Measurements from ENCODE around the gene FLYWCH1.
A peak's percentile ranks its signal among the peaks of the same experiment; 100 is the strongest.

The FLYWCH1 gene, protein sequence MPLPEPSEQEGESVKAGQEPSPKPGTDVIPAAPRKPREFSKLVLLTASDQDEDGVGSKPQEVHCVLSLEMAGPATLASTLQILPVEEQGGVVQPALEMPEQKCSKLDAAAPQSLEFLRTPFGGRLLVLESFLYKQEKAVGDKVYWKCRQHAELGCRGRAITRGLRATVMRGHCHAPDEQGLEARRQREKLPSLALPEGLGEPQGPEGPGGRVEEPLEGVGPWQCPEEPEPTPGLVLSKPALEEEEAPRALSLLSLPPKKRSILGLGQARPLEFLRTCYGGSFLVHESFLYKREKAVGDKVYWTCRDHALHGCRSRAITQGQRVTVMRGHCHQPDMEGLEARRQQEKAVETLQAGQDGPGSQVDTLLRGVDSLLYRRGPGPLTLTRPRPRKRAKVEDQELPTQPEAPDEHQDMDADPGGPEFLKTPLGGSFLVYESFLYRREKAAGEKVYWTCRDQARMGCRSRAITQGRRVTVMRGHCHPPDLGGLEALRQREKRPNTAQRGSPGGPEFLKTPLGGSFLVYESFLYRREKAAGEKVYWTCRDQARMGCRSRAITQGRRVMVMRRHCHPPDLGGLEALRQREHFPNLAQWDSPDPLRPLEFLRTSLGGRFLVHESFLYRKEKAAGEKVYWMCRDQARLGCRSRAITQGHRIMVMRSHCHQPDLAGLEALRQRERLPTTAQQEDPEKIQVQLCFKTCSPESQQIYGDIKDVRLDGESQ

DNA sequence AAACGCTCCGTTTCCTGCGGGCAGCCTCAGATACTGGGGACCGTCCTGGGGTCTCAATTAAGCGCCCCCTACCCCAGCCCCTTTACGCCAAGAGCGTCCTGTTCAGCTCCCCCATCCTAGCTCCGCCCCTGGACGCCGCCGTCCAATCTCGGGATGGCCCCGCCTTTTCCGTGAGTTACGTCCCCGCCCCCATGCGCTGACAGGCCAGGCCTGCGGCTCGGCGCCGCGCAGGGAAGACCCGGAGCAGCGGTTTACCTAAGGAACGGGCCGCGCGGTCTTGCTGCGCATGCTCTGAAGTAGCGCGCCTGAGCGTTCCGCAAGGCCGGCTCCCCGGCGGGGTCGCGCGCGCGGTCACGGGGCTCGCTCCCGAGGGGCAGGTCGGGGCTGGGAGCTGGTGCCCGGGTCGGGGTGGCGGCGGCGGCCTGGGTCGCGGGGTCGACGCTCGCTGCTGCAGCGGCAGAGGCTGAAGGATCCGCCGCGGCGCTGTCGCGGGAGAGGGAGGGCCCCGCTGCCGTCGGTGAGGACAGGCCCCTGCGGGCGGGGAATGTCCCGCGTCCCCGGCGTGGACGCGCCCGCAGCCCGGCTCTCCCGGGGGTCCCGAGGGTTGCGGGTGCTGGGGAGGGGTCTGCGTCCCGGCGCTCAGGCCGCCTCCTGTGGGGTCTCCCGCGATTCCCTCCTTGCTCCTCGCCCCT is at the start of gene FLYWCH1:
TSS of gene FLYWCH1 (plus strand) at position 294 of the 692 bp plus-strand sequence. CDS start 17,755 bp downstream, outside the sequence.
- DNase-seq = peak; percentile 96

DNA sequence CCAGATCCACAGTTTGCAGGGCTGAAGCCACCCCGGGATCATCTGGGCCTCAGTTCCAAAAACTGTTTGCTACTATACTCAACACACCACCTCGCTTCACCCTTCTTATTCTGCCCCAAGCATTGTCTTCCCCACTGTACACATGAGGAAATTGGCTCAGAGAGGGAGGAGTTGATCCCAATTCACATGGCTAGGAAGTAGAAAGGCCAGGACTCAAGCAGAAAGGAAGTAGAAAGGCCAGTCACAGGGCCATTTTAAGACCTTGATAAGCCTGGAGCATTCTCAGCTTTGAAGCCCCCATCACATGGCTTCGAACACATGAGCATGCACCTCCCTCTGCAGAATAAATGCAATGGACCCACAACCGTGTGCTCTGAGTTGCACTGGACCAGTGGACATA is 46.1 kb upstream of the FLYWCH1 start:
- DNase-seq = no peak

DNA sequence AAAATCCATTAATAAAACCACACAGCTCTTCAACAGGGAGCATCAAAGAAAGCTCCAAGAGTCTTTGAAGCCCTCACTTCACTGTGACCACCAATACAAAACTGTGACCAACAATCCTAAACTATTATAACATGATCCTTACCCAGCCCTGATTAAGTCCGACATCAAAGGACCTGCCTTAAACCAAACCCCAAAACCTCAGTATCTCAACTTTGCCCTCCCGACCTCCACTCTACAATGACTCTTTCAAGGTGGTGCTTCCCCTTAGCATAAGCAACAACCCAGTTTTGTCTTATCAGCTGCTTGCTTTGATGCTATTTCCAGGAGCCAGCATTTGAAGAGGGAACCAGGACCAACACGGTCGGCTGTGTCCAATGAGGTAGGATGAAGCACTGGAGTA is 45.3 kb upstream of the FLYWCH1 start:
- no peak for DNase-seq

DNA sequence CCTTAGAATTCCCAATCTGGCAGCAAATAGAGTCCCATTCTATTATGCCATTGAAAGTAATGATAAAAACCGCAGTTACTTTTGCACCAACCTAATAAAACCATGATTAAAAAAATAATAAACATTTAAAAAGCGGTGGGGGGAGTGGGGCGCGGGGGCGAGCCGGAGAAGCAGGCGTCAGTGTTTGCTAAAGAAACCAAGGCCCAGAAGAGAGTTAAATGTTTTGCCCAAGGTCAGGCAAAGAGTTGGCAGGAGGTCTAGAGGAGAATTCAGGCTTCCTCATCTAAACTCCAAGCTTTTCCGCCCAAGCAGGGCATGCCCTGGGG is 44.1 kb upstream of the FLYWCH1 start:
- DNase-seq = no peak

DNA sequence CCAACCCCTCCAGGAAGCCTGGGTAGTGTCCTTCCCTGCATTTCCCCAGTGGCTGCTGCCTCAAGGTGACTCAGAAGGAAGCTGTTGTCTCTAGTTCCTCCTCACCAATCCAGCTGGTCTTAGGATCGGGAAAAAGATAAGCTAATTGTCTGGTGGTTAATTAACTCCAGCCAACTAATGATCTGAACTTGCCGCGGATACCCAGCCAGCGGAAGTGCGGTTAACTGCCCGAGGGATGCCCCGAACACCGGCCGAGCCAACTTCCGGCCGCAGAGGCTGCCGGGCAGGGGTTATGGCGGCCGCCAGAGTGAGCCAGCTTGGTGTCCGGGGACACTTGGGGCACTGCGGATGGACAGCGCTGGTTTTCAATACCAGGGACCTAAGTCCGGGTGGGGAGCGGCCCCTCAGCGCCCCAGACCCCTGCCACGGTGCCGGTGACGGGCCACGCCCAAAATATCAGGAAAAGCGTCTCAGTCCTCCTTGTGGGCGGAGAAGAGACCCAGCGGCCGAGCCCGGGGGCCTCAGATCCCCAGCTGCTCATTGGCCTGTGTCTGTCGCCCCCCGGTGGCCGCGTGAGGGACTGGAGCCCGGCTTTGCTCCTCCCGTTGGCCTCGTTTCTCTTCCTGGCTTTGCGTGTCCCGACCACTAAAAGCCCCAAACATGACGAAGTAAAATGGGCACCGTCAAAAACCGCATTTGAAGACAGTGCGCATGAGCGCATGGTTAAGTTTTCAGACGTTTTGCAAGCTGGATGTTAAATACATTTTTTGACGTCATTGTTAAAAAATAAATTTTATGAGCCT is 43.5 kb upstream of the FLYWCH1 start:
- DNase-seq = peak; percentile 97

DNA sequence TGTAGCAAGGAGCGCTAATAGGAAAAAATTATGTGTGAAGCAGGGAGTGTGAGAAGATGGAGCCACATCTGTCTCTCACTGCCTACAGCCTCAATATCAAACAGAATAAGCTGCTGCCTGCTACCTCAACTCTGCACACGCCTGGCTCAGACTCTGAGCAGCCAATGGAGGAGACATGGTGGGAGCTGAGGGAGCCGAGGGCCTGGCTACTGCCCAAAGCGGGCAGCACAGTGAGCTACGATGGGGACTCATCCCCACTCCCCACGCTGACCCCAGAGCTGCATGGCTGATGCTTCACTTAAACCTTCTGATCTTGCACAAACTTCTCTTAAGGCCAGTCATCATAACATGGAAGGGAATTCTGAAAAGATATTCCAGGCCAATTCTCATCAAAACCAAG is 39.8 kb upstream of the FLYWCH1 start:
- DNase-seq = no peak

DNA sequence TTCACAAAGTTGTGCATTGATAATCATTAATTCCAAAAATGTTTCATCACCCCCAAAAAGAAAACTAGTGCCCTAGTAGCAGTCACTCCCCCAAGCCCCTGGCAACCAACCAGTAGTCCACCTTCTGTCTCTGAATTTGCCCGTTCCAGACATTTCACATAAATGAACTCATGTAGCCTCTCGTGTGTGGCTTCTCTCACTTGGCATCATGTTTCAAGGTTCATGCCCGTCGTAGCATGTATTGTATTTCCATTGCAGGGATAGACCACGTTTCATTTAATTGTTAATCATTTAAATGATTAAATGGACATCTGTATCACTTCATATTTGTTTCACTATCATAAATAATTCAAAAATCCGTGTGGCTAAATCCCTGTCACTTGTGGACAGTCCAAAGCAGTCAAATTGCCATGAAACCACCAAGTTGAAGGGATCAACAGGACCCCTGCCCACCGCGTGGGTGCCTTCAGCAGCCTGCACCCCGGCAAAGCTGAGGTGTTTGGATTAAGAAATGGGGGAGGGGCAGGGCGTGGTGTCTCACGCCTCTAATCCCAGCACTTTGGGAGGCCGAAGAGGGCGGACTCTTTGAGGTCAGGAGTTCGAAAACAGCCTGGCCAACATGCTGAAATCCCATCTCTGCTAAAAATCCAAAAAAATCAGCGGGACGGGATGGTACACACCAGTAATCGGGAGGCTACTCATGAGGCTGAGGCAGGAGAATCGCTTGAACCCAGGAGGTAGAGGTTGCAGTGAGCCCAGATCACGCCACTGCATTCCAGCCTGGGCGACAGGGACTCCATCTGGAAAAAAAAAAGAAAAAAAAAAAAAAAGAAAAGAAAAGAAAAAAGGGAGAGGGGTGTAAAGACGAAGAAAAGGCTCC is 37.5 kb upstream of the FLYWCH1 start:
- DNase-seq = no peak

DNA sequence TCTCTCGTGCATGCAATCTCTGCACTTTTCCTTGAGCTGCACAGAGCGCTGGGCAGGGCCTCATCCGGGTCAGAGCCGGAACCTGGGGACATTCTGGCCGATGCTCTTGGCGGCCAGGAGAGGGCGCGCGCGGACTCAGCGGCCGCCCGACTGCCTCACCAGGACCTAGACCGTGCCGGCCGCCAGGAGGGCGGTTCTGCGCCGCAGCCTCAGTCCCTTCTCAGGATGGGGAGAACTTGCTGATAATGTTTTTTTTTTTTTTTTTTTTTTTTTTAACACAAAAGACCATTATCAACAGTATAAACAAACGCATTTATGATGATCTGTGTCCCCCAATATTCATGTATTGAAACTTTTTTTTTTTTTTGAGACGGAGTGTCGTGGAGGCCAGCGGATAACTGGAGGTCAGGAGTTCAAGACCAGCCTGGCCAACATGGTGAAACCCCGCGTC is 36.8 kb upstream of the FLYWCH1 start:
- DNase-seq = peak; percentile 79

DNA sequence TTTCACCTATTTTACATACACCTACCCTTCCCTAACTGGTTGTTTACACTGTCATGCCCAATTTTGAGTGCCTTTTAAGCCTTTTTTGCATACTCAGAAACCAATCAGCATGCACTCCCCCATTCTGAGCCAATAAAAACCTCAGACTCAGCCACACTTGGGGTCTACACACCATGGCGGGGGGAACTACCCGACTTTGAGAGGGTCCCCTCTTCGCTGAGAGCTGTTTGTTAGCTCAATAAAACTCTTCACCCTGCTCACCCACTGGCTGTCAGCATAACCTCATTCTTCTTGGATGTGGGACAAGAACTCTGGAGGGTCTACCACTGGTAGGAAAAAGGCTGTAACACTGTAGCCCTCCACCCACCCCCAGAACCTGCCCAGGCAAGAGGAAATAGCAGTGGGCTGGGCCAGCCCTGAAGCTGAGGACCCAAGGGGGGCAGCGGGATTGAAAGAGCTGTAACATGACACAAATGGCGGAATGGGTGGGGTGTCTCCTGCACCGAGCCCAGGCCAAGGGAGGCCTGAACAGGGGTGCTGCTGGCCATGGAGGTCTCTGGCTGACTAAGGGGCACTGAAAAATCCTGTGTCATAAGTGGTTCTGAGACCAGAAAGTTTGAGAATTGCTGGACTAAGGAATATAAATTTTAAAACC is 31.8 kb upstream of the FLYWCH1 start:
- no peak for DNase-seq

DNA sequence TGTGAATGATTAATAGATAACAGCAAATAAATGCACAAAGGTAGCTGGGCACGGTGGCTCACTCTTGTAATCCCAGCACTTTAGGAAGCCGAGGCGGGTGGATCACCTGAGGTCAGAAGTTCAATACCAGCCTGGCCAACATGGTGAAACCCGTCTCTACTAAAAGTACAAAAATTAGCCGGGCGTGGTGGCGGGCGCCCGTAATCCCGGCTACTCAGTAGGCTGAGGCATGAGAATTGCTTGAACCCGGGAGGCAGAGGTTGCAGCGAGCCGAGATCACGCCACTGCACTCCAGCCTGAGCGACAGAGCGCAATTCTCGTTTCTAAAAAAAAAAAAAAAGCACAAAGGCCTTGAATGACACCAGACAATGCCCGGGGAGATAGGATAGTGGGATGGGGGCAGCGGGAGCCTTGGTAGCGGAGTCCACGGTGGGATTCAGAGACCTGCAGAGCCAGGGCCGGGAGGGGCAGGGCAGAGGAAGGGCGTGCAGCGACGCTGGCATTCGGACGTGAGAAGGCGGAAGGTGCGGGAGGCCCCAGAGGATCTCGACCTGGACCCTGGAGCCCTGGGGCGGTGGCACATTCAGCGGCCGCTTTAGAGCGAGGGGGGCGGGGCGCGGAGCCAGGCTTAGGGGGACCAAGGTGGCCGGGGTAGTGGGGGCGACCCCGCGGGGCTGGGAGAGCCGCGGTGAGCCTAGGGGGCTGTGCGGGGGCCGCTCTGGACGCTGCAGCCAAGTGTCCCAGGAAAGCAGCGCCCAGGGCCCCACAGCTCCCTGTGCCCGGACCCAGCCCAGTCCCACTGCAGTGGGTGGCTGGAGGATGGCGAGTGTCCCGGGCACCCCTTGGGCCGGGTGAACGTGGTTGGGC is 29.7 kb upstream of the FLYWCH1 start:
- DNase-seq = peak; percentile 31

DNA sequence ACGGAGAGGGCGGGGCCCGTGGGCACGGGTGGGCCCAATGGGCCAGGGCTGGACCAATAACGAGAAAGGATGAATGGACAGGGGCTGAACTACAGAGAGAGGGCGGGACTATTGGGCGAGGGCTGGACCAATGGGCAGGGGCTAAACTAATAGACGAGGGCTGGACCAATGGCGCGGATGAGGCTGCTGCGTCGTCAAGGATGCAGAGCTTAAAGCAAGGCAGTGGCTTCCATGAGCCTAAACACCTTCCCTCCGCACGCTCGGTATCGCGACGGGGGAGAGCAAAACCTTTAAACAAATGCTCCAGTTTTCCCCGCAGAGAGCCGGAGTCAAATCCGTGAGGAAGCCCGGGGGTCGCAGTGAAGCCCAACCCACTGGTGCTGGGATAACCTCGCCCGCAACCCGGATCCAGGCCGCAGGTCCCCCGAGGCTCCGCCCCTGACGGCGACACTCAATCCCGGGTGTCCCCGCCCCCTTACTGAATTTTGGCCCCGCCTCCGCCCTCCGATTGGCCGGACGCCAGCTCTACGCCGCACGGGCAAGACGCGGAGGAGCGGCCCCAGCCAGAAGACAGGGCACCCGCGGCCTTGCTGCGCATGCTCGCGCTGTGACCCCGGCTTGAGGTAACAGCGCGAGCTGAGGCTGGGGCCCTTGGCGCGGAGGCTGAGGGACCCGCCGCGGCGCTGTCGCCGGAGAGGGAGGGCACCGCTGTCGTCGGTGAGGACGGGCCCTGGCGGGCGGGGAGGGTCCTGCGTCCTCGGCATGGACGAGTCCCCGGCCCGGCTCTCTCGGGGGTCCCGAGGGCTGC is 28.9 kb upstream of the FLYWCH1 start, which contains the start of gene FLYWCH2:
TSS of gene FLYWCH2 (plus strand) at position 566 of the 808 bp plus-strand sequence. CDS start 13,235 bp downstream, outside the sequence.
- DNase-seq = peak; percentile 99

DNA sequence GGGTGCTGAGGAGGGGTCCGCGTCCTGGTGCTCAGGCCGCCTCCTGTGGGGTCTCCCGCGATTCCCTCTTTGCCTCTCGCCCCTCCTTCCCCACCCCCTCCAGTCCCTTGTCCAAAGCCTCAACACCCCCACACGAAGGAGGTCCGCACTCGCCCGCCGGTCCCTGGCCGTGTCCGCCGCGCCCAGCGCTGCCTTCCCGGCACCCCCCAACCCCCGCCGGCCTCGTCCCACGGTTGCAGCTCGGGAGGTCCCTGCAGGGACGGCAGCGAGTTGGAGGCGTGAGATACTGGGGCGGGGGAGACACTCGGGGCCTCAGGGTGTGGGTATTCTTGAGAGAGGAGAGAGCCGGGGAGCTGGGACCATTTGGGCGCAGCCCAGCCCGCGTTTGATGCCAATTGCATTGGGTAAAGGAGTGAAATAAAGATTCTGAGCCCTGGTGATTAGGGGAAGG is 28.2 kb upstream of the FLYWCH1 start:
- peak; percentile 16 for DNase-seq

DNA sequence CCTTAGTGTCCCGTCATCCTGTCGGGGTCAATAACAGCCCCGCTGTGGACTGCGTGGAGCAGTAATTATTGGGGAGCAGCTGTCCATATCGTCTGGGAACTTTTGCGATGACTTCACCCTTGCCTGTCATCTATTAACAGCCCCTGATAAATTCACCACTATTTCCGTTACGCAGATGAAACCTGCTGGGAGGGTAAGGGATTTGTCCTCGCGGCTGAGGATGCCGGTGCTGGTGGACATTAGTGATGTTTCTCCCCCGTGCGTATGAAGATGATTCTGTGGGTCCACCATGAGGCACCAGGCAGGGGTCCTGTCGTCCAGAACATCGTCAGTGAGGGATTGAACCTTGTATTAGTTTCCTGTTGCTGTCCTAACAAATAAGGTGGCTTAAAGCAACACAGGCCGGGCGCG is 27.7 kb upstream of the FLYWCH1 start:
- DNase-seq = peak; percentile 16

DNA sequence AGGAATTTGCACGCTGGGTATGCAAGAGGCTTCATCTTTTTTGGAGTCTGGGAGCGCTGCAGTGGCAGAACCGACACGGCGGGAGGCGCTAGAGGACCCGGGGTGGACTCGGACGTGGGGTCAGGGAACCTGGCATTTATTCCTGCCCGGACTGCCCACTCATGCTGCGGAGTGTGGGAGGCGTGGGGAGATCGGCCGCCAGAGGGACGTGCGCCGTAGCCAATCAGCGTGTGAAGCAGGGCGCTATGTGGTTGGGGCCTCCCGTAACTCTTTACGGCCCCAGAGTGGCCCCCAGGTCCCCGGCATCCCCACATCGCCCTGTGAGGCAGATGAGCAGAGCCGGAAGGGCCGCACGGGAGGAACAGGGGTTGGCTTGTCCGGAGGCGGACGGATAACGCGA is 17.5 kb upstream of the FLYWCH1 start:
- no peak for DNase-seq

DNA sequence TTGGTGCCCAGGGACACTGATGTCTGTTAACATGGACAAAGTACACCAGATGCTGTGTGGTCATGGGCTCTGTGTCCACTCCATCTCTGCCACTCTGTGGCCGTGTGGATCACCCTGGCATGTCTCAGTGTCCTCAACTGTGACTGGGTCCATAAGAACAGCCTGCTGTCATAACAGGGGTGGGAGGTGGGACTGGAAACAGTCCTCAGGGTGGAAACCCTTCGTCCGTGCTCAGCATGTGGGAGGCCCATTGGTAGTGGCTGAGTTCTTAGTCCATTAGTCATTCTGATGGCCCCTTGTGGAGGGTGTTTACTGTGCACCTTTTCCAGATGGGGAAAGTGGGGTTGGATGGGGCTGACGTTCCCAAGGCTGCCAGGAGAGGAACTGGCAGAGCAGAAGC is 15.9 kb upstream of the FLYWCH1 start:
- no peak for DNase-seq

DNA sequence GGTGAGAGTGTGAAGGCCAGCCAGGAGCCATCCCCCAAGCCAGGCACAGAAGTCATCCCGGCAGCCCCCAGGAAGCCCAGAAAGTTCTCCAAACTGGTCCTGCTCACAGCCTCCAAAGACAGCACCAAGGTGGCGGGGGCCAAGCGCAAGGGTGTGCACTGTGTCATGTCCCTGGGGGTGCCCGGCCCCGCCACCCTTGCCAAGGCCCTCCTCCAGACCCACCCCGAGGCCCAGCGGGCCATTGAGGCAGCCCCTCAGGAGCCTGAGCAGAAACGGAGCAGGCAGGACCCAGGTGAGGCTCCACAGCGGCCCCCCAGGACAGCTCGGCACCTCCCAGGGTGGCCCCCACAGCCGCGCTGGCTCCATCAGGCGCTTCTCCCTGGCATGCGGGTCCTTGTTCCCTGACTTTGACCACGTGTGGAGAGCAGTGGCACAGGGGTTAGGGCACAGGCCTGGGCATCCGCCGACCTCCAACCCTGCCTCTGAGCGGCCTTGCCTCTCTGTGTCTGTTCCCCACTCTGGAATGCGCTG is 15.2 kb upstream of the FLYWCH1 start:
- no peak for DNase-seq

DNA sequence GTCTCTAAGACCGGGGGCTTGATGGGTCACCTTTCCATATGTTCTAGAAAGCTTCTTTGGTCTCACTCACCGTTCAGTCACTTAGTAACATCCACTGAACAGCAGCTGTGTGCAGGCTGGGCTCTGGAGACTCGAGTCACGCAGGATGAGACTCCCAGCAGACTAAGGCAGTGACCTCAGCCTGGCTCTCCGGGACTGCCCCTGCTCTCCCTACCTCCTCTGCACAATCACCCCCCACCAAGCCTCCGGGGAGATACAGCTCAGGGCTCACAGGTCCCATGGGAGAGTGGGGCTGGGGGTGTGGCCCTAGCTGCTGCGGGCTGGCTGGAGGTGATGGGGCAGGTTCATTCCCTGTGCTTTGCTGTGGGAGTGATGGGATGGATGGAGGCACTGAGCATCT is 14.6 kb upstream of the FLYWCH1 start:
- no peak for DNase-seq

DNA sequence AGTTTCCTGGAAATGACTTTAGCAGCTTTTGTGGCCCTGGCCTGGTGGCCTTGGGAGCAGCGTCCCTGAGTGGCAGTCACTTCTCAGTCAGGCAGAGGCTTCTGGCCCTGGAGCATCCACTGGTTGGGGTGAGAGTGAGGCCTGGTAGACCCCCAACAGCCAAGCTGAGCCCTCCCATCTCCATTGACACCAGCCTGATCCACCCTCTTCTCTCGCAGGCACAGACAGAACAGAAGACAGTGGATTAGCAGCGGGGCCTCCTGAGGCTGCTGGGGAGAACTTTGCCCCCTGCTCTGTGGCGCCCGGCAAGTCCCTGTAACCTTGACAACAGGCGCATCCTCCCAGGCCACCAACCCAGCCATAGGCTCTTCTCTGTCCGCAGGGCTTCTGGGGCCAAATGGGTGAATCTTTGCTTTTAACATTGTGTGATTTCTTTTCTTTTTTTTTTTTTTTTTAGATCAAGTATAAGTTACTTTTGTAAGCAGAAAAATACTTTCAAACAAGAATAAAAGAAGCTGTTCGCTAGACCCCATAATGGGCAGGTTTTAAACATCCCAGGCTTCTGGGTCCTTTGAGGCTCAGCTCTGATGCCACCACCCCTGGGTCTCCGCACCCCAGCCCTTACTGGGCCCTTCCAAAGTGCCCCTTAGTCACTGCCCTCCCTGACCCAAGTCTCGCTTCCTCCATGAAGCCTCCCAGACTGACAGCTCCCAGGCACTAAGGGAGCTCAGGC is 12.7 kb upstream of the FLYWCH1 start:
- DNase-seq = peak; percentile 23

Measured in NCI-H2227 treated with DMSO at 0.1 percent for 48 hours (cell line).